SW 1271 (cell line): Measurements from ENCODE around the gene TCP11L2.
"Not testable (repeated sequence)": the region's sequence is repeated elsewhere in the genome, so short reads cannot be mapped to it uniquely, and the experiment has no call there.

Source experiments
- DNase-seq, 2 experiments: peaks; one replicate each; lab custom pipeline; 2025; lab: John Stamatoyannopoulos, UW

Gene TCP11L2

GRCh38 chr12:106343214-106343528 lies 40.6 kb downstream of the TCP11L2 start:
- no peak for DNase-seq

GRCh38 chr12:106344131-106344530 lies 41.6 kb downstream of the TCP11L2 start:
- no peak for DNase-seq

- peak in 1 of 2 experiments; percentile 29 for DNase-seq
These were observed 43.2 kb downstream of the TCP11L2 start for GRCh38 chr12:106345746-106346145.

GRCh38 chr12:106348411-106348810 lies 45.9 kb downstream of the TCP11L2 start:
- no peak for DNase-seq

GRCh38 chr12:106353175-106353574 lies 50.6 kb downstream of the TCP11L2 start:
- no peak for DNase-seq

- DNase-seq = peak; percentile 64 to 86
These were observed 55.2 kb downstream of the TCP11L2 start, which contains the start of gene POLR3B for GRCh38 chr12:106357549-106358395. POLR3B (plus strand) TSS chr12:106357748; CDS start chr12:106357880, 132 bp downstream.

- DNase-seq = peak in 1 of 2 experiments; percentile 34
These were observed 56.1 kb downstream of the TCP11L2 start for GRCh38 chr12:106358396-106359241.

GRCh38 chr12:106359646-106360399 lies 57.3 kb downstream of the TCP11L2 start:
- no peak for DNase-seq

- DNase-seq = no peak
These were observed 58.0 kb downstream of the TCP11L2 start for GRCh38 chr12:106360400-106360994.

- no peak for DNase-seq
These were observed 60.4 kb downstream of the TCP11L2 start for GRCh38 chr12:106362971-106363370.

- DNase-seq = no peak
These were observed 61.7 kb downstream of the TCP11L2 start for GRCh38 chr12:106364261-106364660.

GRCh38 chr12:106369624-106370346 lies 67.3 kb downstream of the TCP11L2 start:
- DNase-seq = peak in 1 of 2 experiments; percentile 24

- no peak for DNase-seq
These were observed 76.3 kb downstream of the TCP11L2 start for GRCh38 chr12:106378788-106379187.

- DNase-seq = no peak
These were observed 78.4 kb downstream of the TCP11L2 start for GRCh38 chr12:106380954-106381353.

- DNase-seq = not testable (repeated sequence)
These were observed 79.3 kb downstream of the TCP11L2 start for GRCh38 chr12:106381866-106382265.

- DNase-seq = no peak
These were observed 84.4 kb downstream of the TCP11L2 start for GRCh38 chr12:106386813-106387535.

GRCh38 chr12:106387848-106388377 lies 85.4 kb downstream of the TCP11L2 start:
- no peak for DNase-seq

- no peak for DNase-seq
These were observed 86.6 kb downstream of the TCP11L2 start for GRCh38 chr12:106389151-106389550.

GRCh38 chr12:106392759-106393158 lies 90.2 kb downstream of the TCP11L2 start:
- DNase-seq = no peak
